NK-92 (cell line): ENCODE measurements around the gene RHBDL3.

Source experiments
- DNase-seq: peaks from one replicate; lab custom pipeline; 2025; ENCODE audit not compliant: unreplicated experiment; lab: John Stamatoyannopoulos, UW

RHBDL3 gene

DNA sequence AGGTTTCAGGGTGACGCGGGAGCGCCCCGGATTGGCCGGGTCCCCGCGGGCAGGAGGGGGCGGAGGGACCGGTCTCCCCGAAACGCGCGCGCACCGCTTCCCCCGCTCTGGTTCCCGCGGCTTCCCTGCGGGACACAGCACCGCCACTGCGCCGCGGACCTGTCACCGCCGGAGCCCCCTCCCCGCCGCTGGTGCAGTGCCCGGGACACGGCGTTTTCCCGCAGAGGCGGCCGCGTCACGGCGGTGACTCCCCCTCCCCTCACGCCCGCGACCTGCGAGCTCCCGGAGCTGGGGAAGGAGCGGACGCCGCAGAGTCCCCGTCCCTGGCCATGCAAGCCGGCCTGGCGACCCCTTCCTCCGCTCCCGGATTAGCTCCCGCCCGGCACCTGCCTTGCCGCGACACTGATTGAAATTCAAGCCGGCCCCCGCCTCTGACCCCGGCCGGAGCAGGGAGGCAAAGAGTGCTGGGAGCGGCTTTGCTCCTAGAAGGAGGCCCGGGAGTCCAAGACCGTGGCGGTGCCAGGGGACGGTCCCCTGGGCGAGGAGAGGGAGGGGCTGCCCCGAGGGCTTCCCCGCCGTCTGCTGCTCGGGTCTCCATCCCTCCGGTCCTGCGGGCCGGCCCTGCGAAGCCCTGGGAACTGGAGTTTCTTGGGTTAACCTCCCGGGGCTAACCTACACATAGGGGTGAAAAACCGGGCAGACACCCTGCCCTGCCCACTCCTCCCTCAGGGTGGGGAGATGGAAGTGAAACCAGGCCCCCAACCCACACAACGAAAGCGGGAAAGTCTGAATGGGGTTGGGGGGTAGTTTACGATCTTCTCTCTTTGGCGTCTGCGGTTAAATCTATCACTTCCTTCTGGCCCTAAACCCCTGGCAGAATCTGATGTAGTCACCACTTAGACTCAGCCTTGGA is 1.0 kb downstream of the RHBDL3 start:
- DNase-seq = no peak

DNA sequence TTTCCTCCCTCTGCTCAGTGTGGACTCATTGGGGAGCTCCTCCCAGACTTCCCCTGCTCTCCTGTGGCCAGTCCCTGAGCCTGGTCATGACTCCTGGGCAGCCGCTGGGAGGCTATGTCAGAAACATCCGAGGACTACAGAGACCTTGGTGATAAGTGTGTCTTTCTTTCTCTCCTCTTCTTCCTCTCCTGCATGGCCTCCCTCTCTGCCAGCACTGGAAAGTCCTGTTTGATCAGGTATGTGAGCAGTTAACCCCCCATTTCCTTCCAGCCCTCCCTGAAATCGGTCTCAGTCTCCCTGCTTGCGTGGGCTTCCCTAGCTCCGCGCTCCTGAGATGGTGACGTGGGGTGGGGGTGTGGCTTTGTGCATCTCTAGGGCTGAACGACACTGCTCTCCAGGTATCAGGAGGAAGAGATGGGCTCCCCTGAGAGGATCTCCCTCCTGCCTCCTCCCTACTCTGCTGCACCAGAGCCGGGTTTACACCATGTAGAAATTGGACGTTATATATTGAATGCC is 2.1 kb downstream of the RHBDL3 start:
- DNase-seq = no peak

GRCh38 chr17:32268734-32269288 is 3.2 kb downstream of the RHBDL3 start:
- no peak for DNase-seq

DNA sequence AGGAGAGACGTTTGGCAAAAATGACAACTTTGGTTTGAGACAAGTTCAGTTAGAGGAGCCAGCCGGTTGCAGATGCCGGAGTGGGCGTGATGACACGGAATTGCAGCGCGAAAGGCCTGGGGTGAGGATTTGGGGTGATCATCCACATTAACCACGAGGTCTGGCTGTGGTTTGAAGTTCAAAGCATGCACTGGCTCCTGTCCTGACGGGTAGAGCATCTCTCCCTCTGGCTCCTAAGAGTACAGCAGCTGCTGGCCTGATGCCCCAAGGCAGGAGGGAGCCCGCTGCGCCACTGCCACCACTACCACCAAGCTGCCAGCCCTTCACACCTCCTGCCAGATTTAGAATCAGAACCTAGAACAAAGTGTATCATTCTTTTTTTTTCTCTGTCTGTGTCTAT is 3.7 kb downstream of the RHBDL3 start:
- DNase-seq = no peak

DNA sequence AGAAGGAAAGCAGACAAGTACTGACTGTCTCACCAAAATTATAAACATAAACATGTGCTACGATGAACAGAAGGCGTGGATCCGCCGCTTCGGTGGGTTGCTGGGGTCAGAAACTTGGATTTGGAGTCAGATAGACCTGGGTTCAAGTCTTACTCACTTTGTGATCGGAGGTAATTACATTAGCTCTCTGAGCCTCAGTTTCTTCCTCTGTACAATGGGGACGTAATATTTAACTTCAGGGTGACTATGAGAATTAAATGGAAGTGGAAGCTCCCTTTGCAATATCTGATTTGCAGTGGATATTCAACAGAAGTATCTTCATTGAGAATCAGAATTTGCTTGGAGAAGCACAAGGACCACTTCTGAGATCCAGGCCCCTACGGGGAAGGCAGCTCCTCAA is 6.2 kb downstream of the RHBDL3 start:
- DNase-seq = no peak

DNA sequence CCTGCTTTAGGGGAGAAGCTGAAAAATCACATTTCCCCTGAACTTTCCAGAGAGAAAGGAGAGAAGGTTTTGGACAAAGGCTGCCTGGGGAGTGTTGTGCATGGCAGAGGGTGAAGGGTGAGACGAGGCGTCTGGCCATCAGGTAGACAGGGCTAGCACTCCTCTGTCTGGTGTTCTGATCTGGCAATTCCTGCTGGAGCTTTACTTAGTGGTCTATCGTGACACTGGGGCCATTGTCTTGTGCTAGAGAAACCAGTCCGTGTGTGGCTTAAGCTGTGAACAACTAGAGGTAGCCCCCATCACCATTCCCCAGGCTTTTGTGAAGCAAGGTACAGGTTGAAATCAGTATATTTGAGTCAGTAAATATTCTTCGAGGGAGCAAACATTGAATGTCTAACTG is 8.5 kb downstream of the RHBDL3 start:
- DNase-seq = no peak

GRCh38 chr17:32274643-32275042 is 9.0 kb downstream of the RHBDL3 start:
- no peak for DNase-seq

- DNase-seq = no peak
Measured at GRCh38 chr17:32275060-32276042, 9.7 kb downstream of the RHBDL3 start.

GRCh38 chr17:32276171-32276601 is 10.6 kb downstream of the RHBDL3 start:
- DNase-seq = no peak

DNA sequence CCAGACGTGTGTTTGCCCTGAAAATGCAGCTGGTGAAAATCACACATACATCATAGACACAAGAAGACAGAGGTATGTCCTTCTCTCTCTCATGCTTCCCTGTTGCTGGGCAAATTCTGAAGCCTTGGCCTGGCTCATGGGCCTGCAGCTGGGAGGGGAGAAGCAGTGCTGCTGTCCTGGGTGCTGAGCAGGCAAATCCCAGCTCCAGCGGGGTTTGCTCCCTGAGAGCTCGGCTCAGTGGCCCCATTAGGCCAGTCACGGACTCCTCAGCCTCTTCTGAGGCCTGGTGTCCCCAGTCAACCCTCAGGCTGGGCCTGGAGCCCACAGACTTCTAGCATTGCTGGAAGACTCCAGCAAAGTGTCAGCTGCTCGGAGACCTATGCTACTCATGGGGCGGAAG is 11.7 kb downstream of the RHBDL3 start:
- no peak for DNase-seq

DNA sequence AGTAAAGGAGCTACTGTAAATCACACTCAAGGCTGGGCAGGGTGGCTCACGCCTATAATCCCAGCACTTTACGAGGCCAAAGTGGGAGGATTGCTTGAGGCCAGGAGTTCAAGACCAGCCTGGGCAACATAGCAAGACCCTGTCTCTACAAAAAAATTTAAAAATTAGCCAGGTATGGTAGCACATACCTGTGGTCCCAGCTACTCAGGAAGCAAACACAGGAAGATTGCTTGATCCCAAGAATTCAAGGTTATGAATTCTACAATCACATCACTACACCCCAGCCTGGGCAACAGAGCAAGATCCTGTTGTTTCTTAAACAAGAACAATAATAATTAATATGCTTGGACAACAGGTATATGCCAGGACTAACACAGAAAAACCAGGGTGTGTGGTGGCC is 13.2 kb downstream of the RHBDL3 start:
- no peak for DNase-seq

DNA sequence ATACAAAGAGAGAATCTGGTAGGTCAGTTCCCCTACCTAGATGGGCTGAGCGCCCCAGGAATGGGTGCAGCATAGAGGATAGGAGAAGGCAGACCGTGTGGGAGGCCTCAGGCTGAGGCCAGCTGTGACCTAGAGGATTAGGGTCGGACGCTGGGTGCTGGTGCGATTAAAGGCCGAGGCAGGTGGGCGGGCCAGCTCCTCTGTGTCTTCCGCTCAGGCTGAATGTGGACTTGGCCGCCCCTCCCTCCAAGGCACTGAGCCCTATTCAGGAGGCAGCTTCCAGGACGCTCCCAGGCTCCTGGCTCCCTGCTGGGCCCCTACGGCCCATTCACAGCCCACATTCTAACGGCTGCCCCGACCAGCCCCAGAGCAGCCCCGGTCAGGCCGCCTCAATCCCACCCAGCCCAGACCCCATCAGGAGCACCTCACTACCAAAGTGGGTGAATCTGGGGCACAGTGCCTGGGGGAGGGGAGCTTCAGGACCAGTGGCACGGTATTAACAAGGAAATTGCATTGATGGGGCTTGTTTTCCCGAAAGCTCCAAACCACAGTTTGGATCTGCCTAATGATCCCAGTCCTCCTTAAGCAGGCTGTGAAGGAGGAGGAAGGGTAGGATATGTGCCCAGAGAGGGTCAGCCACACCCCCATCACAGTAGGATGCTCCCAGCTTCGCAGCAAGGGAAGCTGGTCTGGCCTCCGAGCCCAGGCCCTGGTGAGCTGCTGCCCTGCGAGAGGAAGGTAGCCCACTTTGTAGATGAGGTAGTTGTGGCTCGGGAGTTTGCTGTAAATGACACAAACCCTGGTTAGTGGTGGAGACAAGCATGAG is 14.5 kb downstream of the RHBDL3 start:
- DNase-seq = no peak

GRCh38 chr17:32281011-32281451 is 15.4 kb downstream of the RHBDL3 start:
- no peak for DNase-seq

- DNase-seq = no peak
Measured at GRCh38 chr17:32283745-32284201, 18.1 kb downstream of the RHBDL3 start.

GRCh38 chr17:32285306-32285705 is 19.7 kb downstream of the RHBDL3 start:
- no peak for DNase-seq

DNA sequence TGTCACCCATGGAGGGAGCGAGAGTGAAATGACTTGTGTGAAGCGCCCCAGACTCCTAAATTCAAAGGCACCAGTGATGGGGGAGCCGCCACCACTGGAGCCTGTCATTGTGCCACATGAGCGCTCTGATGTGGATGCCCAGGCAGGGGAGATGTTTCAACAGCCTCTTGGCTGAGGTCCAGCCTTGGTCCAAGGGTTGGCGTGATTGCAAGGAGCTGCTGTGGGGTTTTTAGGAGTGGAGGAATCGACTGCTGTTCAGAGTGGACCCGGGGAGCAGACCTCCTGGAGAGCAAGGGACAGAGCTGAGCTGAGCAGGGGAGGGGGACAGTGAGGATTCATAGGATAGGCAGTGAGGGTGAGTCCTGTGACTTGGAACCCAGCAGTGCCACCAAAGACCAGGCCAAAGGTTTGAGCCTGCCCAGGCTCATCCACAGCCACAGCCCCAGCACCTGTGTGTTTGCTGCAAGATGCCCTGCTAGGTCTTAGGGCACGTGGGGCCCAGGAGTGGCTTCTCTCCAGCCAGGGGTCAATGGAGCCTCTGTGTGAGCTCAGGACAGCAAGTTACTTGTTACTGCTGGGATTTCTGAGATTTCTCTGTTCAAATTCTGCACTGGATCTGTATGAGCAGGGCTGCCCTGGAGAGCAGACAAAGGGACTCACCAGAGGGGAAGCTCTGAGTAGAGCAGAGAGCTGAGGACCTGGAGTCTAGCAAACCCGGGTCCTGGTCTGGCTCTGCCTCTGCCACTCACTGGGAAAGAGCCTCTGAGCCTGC is 20.3 kb downstream of the RHBDL3 start:
- no peak for DNase-seq

- no peak for DNase-seq
Measured at GRCh38 chr17:32286518-32286900, 20.9 kb downstream of the RHBDL3 start.

GRCh38 chr17:32287804-32288511 is 22.3 kb downstream of the RHBDL3 start:
- no peak for DNase-seq

GRCh38 chr17:32288615-32289014 is 23.0 kb downstream of the RHBDL3 start:
- DNase-seq = no peak
